ENCODE results near the gene IFNL1. TPM values are rescaled to one million over a fixed set of nuclear protein-coding genes. Genes with fewer than 3 reads are reported as not detected.
"Not testable (repeated sequence)": the region's sequence is repeated elsewhere in the genome, so short reads cannot be mapped to it uniquely, and the experiment has no call there.

The IFNL1 gene
- total RNA-seq, 4 donors from 2014 or later, result not detected

- Histone ChIP-seq H3K27me3 (no peaks in the 10 kb centered on the region), H3K4me1 (peaks cover 0 to 4% (median 0%) of the 10 kb centered on the region in 4 donors), H3K36me3 (no peaks in the 10 kb centered on the region), H3K9me3 (no peaks in the 10 kb centered on the region), H3K27ac (peak overlapping the region; percentile 74 to 83 (median 79)), H3K4me3 (peak overlapping the region in 3 of 4 donors; percentile 23 to 52 (median 29))
- WGBS, 2 donors (ENCODE audit: low coverage in 1 of 2), result 95 to 97% methylated on average over 5 of the region's 5 CpGs
- TF ChIP-seq POLR2AphosphoS5 (IDR thresholded peaks at IDR 0.05), result no peak
- no peak for TF ChIP-seq CTCF (IDR thresholded peaks at IDR 0.05)
- TF ChIP-seq POLR2A (IDR thresholded peaks at IDR 0.05), result no peak
- TF ChIP-seq EP300 (IDR thresholded peaks at IDR 0.05; ENCODE audit: low read depth), result no peak
- intact Hi-C loops (cut with DNase I; ENCODE audit: low total_unique reads) (no loop called here), in situ Hi-C loops (cut with MboI; ENCODE audit: low pct_ligation_motif_present in 1 of 4, low pct_unique_long_range_greater_than_20kb in 1 of 4, low sequenced_read_pairs in 3 of 4) (loop anchor here in 3 of 4 donors (10.0 to 25.0 kb wide), 2 partner anchors 203 to 210 kb away; partner anchors contain the start of genes EID2 (in 2 of the 3), EID2B (in 2 of the 3) and PAK4 (in 1 of the 3))
- no peak for DNase-seq
These were observed 38.3 kb downstream of the IFNL1 start for GRCh38 chr19:39334444-39334976.

- TF ChIP-seq EP300 (IDR thresholded peaks at IDR 0.05; ENCODE audit: low read depth) (no peak), POLR2A (IDR thresholded peaks at IDR 0.05) (no peak), CTCF (IDR thresholded peaks at IDR 0.05) (no peak), POLR2AphosphoS5 (IDR thresholded peaks at IDR 0.05) (no peak)
- in situ Hi-C loops (cut with MboI; ENCODE audit: low pct_ligation_motif_present in 1 of 4, low pct_unique_long_range_greater_than_20kb in 1 of 4, low sequenced_read_pairs in 3 of 4), result loop anchor here in 3 of 4 donors (10.0 to 25.0 kb wide), 2 partner anchors 202 to 210 kb away; partner anchors contain the start of genes EID2 (in 2 of the 3), EID2B (in 2 of the 3) and PAK4 (in 1 of the 3)
- H3K4me3 ChIP-seq, result peak overlapping the region; percentile 15 to 52 (median 26)
- DNase-seq, result no peak
- peak overlapping the region; percentile 74 to 83 (median 79) for H3K27ac ChIP-seq
- no peaks in the 10 kb centered on the region for H3K36me3 ChIP-seq
- 40 to 46% methylated on average over 1 to 6 of the region's 6 CpGs for WGBS, 2 donors (ENCODE audit: low coverage in 1 of 2)
- intact Hi-C loops (cut with DNase I; ENCODE audit: low total_unique reads), result loop anchor here (5.0 kb wide), 1 partner anchor 373 kb away; no protein-coding TSS in a partner anchor
- H3K27me3 ChIP-seq, result no peaks in the 10 kb centered on the region
- H3K4me1 ChIP-seq, result peaks cover 0 to 4% (median 0%) of the 10 kb centered on the region in 4 donors
- H3K9me3 ChIP-seq, result no peaks in the 10 kb centered on the region
These were observed 39.0 kb downstream of the IFNL1 start for GRCh38 chr19:39335168-39335548.

GRCh38 chr19:39336483-39336882, 40.3 kb downstream of the IFNL1 start:
- peak overlapping the region; percentile 74 to 83 (median 79) for H3K27ac ChIP-seq
- H3K4me1 ChIP-seq, result peaks cover 7 to 12% (median 8%) of the 10 kb centered on the region in 4 donors
- TF ChIP-seq POLR2AphosphoS5 (IDR thresholded peaks at IDR 0.05) (no peak), CTCF (IDR thresholded peaks at IDR 0.05) (no peak)
- no peak for DNase-seq
- in situ Hi-C loops (cut with MboI; ENCODE audit: low pct_ligation_motif_present in 1 of 4, low pct_unique_long_range_greater_than_20kb in 1 of 4, low sequenced_read_pairs in 3 of 4) (loop anchor here in 3 of 4 donors (10.0 to 25.0 kb wide), 2 partner anchors 201 to 212 kb away; partner anchors contain the start of genes EID2 (in 2 of the 3), EID2B (in 2 of the 3) and PAK4 (in 1 of the 3)), intact Hi-C loops (cut with DNase I; ENCODE audit: low total_unique reads) (loop anchor here (5.0 kb wide), 1 partner anchor 374 kb away; no protein-coding TSS in a partner anchor)
- H3K36me3 ChIP-seq, result no peaks in the 10 kb centered on the region
- WGBS, 2 donors (ENCODE audit: low coverage in 1 of 2), result 56% methylated on average over 3 of the region's 3 CpGs; no CpG with 5 or more reads in 1 of the 2 donors
- no peak overlapping the region for H3K4me3 ChIP-seq
- no peaks in the 10 kb centered on the region for H3K27me3 ChIP-seq
- H3K9me3 ChIP-seq, result no peaks in the 10 kb centered on the region

- H3K36me3 ChIP-seq, result no peaks in the 10 kb centered on the region
- WGBS, 2 donors (ENCODE audit: low coverage in 1 of 2), result 94 to 100% methylated on average over 1 of the region's 1 CpG
- no peak overlapping the region for H3K4me3 ChIP-seq
- peaks cover 19 to 32% (median 22%) of the 10 kb centered on the region in 4 donors for H3K4me1 ChIP-seq
- in situ Hi-C loops (cut with MboI; ENCODE audit: low pct_ligation_motif_present in 1 of 4, low pct_unique_long_range_greater_than_20kb in 1 of 4, low sequenced_read_pairs in 3 of 4), result loop anchor here in 3 of 4 donors (10.0 to 25.0 kb wide), 3 partner anchors 55 to 215 kb away; partner anchors contain the start of genes EID2 (in 2 of the 3), EID2B (in 2 of the 3), MED29 (in 1 of the 3) and PAF1 (in 1 of the 3)
- intact Hi-C loops (cut with DNase I; ENCODE audit: low total_unique reads), result loop anchor here (5.0 to 10.0 kb wide), 2 partner anchors 195 to 377 kb away; partner anchors contain the start of gene EID2B
- H3K27ac ChIP-seq, result no peak overlapping the region
- TF ChIP-seq POLR2AphosphoS5 (IDR thresholded peaks at IDR 0.05) (no peak), POLR2A (IDR thresholded peaks at IDR 0.05) (no peak), EP300 (IDR thresholded peaks at IDR 0.05; ENCODE audit: low read depth) (no peak), CTCF (IDR thresholded peaks at IDR 0.05) (no peak)
- H3K9me3 ChIP-seq, result no peaks in the 10 kb centered on the region
- no peaks in the 10 kb centered on the region for H3K27me3 ChIP-seq
- DNase-seq, result no peak
These were observed 43.5 kb downstream of the IFNL1 start for GRCh38 chr19:39339674-39340073.

GRCh38 chr19:39340156-39340555, 43.9 kb downstream of the IFNL1 start:
- H3K27ac ChIP-seq, result peak overlapping the region in 1 of 4 donors; percentile 86
- in situ Hi-C loops (cut with MboI; ENCODE audit: low pct_ligation_motif_present in 1 of 4, low pct_unique_long_range_greater_than_20kb in 1 of 4, low sequenced_read_pairs in 3 of 4) (loop anchor here in 2 of 4 donors (10.0 to 25.0 kb wide), 2 partner anchors 55 to 197 kb away; partner anchors contain the start of genes EID2 (in 2 of the 2), EID2B (in 2 of the 2), MED29 (in 1 of the 2) and PAF1 (in 1 of the 2)), intact Hi-C loops (cut with DNase I; ENCODE audit: low total_unique reads) (loop anchor here (10.0 kb wide), 1 partner anchor 195 kb away; the partner anchor contains the start of gene EID2B)
- DNase-seq, H3K27me3 ChIP-seq, H3K9me3 ChIP-seq, H3K36me3 ChIP-seq, H3K4me3 ChIP-seq: not testable (repeated sequence)
- 77 to 95% methylated on average over 4 to 7 of the region's 7 CpGs for WGBS, 2 donors (ENCODE audit: low coverage in 1 of 2)
- peaks cover 19 to 37% (median 22%) of the 10 kb centered on the region in 4 donors for H3K4me1 ChIP-seq

All from transverse colon (tissue), 4 donors.